Astrocyte (in vitro differentiated cells and primary cell): ENCODE measurements around the gene IL12RB2.
"Not testable (repeated sequence)": the region's sequence is repeated elsewhere in the genome, so short reads cannot be mapped to it uniquely, and the experiment has no call there.

Experiments
- EZH2 ChIP-seq: IDR thresholded peaks from 2 replicates; pipeline ENCODE4 v1.6.1; 2012; ENCODE audit warnings: mild to moderate bottlenecking, low read length, inconsistent platforms; ENCODE audit not compliant: insufficient read depth
- TF ChIP-seq, protein P1 (sequence below): IDR thresholded peaks from 2 replicates; pipeline ENCODE4 v1.5.1; 2011; ENCODE audit warnings: low read depth, mild to moderate bottlenecking, inconsistent platforms, low read length, moderate library complexity; ENCODE audit not compliant: insufficient read depth

DNA sequence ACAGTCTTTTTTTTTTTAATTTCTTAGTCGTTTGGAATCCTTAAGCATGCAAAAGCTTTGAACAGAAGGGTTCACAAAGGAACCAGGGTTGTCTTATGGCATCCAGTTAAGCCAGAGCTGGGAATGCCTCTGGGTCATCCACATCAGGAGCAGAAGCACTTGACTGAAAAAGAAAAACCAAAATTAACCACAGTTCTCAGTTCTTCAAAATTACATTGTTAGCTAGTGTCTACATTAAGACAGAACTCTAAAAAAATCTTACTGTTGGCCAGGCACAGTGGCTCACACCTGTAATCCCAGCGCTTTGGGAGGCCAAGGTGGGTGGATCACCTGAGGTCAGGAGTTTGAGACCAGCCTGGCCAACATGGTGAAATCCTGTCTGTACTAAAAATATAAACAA, 105.4 kb downstream of the IL12RB2 start:
- TF ChIP-seq, protein P1, sequence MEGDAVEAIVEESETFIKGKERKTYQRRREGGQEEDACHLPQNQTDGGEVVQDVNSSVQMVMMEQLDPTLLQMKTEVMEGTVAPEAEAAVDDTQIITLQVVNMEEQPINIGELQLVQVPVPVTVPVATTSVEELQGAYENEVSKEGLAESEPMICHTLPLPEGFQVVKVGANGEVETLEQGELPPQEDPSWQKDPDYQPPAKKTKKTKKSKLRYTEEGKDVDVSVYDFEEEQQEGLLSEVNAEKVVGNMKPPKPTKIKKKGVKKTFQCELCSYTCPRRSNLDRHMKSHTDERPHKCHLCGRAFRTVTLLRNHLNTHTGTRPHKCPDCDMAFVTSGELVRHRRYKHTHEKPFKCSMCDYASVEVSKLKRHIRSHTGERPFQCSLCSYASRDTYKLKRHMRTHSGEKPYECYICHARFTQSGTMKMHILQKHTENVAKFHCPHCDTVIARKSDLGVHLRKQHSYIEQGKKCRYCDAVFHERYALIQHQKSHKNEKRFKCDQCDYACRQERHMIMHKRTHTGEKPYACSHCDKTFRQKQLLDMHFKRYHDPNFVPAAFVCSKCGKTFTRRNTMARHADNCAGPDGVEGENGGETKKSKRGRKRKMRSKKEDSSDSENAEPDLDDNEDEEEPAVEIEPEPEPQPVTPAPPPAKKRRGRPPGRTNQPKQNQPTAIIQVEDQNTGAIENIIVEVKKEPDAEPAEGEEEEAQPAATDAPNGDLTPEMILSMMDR: not testable (repeated sequence)
- TF ChIP-seq EZH2: not testable (repeated sequence)
